HG03139 (cell line): Measurements from ENCODE around the gene KDSR.
A peak's percentile ranks its signal among the peaks of the same experiment; 100 is the strongest.
"Not testable (repeated sequence)": the region's sequence is repeated elsewhere in the genome, so short reads cannot be mapped to it uniquely, and the experiment has no call there.

Experiments
- ATAC-seq: cut with Tn5 transposase; IDR thresholded peaks from one replicate; pipeline ENCODE4 v1.9.1; 2021; ENCODE audit not compliant: unreplicated experiment

The KDSR gene

GRCh38 chr18:63366213-63367052, 573 bp downstream of the KDSR start:
- peak; percentile 35 for ATAC-seq

- no peak for ATAC-seq
Observed at GRCh38 chr18:63365876-63366212, 1.2 kb downstream of the KDSR start.

GRCh38 chr18:63363951-63364350, 3.1 kb downstream of the KDSR start:
- ATAC-seq = no peak

GRCh38 chr18:63363420-63363819, 3.6 kb downstream of the KDSR start:
- ATAC-seq = not testable (repeated sequence)

- no peak for ATAC-seq
Observed at GRCh38 chr18:63356272-63356896, 10.6 kb downstream of the KDSR start.

- no peak for ATAC-seq
Observed at GRCh38 chr18:63350230-63350629, 16.8 kb downstream of the KDSR start.

GRCh38 chr18:63348508-63349136, 18.4 kb downstream of the KDSR start:
- ATAC-seq = no peak

- ATAC-seq = no peak
Observed at GRCh38 chr18:63346480-63347183, 20.4 kb downstream of the KDSR start.

GRCh38 chr18:63346031-63346430, 21.0 kb downstream of the KDSR start:
- ATAC-seq = no peak

GRCh38 chr18:63344918-63345317, 22.1 kb downstream of the KDSR start:
- no peak for ATAC-seq

- ATAC-seq = no peak
Observed at GRCh38 chr18:63344263-63344662, 22.7 kb downstream of the KDSR start.

GRCh38 chr18:63342206-63342605, 24.8 kb downstream of the KDSR start:
- ATAC-seq = no peak

- no peak for ATAC-seq
Observed at GRCh38 chr18:63339920-63340484, 27.0 kb downstream of the KDSR start.

- ATAC-seq = no peak
Observed at GRCh38 chr18:63336366-63337099, 30.5 kb downstream of the KDSR start.

GRCh38 chr18:63331105-63331504, 35.9 kb downstream of the KDSR start:
- ATAC-seq = no peak

- ATAC-seq = no peak
Observed at GRCh38 chr18:63329431-63330145, 37.4 kb downstream of the KDSR start.

- ATAC-seq = no peak
Observed at GRCh38 chr18:63326011-63326410, 41.0 kb downstream of the KDSR start.

GRCh38 chr18:63325086-63325686, 41.8 kb downstream of the KDSR start:
- no peak for ATAC-seq

GRCh38 chr18:63322908-63323634, 43.9 kb downstream of the KDSR start:
- ATAC-seq = no peak
